NCI-H1417 (cell line): ENCODE measurements around the gene DAAM1.
A peak's percentile ranks its signal among the peaks of the same experiment; 100 is the strongest.

ENCODE experiments used
- DNase-seq, 3 experiments: peaks; one replicate each; lab custom pipeline; 2025; lab: John Stamatoyannopoulos, UW

DAAM1 gene

DNA sequence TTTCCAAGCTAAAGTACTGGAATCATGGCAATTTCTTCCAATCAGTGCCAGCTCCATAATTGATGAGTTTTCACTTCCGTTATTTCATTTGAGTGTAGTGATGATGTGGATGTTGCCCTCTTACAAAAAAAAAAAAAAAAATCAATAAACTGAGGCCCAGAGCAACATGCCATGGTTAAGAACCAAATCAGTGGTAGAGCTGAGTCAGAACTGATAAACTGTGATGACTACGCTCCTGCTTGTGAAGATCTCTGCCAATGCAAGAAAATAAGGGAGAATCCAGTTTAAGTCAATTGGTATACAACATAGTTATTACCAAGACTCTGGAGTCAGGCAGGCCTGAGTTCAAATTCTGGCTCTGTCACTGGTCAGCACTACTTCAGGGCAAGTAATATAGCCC, 174.0 kb downstream of the DAAM1 start:
- no peak for DNase-seq

GRCh38 chr14:59363531-59364226, 175.2 kb downstream of the DAAM1 start:
- no peak for DNase-seq

DNA sequence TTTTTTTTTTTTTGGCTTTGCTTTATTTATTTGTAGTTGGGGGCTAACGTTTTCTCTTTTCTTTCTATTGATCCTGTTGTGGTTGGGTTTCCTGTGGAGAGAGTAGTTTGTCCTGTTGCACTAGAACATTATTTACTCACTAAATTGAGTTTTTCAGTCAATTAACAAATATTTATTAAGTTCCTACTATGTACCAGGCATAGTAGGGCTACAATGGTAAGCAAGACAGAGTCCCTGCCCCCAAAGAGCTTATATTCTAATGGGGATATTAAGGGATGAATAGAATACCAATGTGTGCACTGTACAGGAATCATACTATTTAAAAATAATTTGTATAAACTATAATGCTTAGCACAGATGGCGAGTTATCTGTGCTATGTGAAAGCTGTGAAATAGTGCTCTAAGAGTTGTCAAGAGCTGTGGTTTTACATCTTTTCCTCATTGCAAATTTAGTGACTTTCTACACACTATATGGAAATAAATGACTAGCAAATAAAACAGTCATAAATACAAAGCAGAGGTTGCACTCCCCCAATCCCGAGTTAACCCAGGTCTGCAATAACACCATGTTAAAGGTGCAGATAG, 181.8 kb downstream of the DAAM1 start:
- no peak for DNase-seq

DNA sequence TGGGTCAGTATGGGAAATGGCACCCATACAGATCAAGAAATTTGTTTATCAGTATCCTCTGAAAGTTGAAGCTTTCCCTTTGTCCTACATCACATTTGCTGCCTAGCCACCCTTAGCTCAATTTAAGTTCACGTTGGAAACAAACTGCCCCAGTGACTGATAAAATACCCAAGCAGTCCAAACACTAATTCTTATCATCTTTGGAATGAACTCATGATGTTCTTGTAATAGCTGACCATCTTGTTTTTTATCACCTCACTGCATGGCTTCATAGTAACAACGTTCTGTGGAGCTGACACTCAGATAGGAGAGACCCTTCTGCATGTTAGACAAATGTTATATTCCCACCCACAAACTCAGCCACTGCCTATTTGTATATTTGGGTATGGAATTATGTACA, 183.3 kb downstream of the DAAM1 start:
- no peak for DNase-seq

- DNase-seq, result peak in 1 of 3 experiments; percentile 7
Measured at GRCh38 chr14:59374048-59374447, 185.6 kb downstream of the DAAM1 start.

DNA sequence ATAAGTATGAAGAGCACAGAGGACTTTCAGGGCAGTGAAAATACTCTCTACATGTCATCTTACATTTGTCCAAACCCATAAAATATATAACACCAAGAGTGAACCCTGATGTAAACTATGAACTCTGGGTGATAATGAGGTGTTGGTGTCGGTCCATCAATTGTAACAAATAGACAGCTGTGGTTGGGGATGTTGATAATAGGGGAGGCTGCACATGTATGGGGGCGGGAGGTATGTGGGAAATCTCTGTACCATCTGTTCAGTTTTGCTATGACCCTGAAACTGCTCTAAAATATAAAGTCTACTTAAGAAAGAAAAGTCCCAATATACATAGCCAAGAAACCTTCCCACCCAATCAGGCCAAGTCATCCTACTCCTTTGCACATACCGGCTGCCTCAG, 188.2 kb downstream of the DAAM1 start:
- no peak for DNase-seq

GRCh38 chr14:59377491-59377890, 189.0 kb downstream of the DAAM1 start:
- no peak for DNase-seq

DNA sequence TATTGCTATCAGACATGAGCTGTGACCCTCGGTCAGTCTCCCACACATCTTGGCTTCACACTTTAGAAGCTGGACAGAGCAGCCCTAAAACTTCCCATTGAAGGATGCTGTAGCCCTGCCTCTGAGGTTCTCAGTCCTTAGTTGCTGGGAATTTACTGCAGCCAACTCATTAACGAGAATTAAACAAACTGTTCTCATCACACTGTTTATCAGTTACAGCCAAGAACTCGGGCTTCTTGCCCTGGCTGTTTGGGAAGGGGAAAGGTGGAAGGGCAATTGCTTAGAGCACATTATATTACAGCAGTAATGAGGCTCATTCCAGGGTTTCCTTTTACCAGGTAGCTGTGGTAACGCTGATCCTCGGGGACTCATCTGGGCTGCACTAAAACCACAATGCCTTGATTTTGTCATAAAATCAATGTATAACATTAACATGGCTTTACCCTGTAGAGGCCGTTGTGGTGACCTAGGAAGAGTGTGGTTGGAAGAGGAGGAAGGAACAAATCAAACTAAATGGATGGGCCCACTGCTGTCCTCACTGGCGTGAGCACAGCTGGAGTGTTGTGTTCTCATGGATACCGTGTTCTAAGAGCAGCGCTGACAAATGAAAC, 189.6 kb downstream of the DAAM1 start:
- peak; percentile 30 to 56 (median 52) for DNase-seq

- DNase-seq, result no peak
Measured at GRCh38 chr14:59389936-59390335, 201.5 kb downstream of the DAAM1 start.

DNA sequence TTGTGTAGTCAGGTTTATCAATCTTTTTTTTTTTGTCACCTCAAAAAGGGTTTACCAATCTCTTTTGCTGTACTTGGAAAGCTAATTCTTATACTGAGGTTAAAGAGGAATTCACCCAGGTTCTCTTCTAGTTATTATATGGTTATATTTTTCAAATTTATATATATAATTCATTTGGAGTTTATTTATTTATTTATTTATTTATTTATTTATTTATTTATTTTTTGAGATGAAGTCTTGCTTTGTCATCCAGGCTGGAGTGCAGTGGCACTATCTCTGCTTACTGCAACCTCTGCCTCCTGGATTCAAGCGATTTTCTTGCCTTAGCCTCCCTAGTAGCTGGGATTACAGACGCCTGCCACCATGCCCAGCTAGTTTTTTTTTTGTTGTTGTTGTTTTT, 202.9 kb downstream of the DAAM1 start:
- no peak for DNase-seq

GRCh38 chr14:59394268-59394667, 205.8 kb downstream of the DAAM1 start:
- no peak for DNase-seq

DNA sequence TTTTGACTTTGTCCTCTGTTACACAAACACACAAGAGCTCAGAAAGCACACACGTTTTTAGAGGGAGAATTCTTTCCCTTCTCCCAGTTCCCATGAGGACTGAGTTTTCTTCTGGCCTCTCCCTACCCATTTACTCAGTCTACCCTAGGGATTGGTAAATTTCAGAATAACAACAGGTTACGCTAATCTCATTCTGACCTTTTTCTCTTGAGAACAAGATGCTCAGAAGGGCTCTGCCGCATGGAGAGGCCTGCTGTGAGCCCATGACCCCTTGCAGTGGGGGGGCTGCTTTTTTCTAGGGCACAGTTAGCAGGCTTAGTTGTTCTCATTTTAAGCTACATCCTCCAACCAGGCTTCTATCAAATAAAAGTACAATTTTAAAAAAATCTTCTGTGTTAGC, 207.2 kb downstream of the DAAM1 start:
- DNase-seq, result no peak

- no peak for DNase-seq
Measured at GRCh38 chr14:59398841-59399240, 210.4 kb downstream of the DAAM1 start.

DNA sequence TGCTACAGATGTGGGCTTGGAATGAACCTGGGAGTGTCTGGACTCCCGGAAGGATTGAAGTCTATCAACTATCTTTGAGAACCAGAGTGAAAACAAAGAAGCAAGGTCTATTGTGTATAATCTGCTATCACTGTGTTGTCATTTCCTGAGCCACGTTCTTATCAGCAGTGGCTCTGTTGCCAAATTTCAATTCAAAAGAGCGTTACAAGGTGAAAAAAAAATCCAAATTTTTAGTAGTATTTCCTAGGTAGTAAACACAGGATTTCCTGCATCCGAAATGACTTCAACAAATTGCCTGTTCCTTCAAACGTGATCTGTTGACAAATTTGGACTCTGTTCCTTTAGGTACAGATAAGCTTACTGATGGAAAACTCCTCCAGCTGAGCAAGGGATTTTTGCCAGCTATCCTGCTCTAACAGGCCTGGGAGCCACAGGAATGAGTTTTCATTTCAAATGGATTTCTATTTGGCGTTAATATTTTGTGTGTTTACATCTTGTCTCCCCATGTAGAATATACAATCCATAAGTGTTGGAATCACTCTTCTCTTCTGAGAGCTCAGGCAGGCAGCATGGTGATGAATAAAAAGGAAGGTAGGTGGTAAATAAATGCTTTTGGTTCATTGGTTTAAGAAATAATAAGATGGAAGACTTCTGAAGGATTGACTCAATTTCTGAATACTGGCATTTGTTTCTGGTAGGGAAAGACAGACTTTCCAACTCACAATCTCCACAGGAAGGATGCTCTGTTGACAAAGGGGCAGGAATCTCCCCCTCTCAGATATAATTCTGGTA, 218.2 kb downstream of the DAAM1 start:
- no peak for DNase-seq

GRCh38 chr14:59407246-59408010, 219.0 kb downstream of the DAAM1 start:
- no peak for DNase-seq

DNA sequence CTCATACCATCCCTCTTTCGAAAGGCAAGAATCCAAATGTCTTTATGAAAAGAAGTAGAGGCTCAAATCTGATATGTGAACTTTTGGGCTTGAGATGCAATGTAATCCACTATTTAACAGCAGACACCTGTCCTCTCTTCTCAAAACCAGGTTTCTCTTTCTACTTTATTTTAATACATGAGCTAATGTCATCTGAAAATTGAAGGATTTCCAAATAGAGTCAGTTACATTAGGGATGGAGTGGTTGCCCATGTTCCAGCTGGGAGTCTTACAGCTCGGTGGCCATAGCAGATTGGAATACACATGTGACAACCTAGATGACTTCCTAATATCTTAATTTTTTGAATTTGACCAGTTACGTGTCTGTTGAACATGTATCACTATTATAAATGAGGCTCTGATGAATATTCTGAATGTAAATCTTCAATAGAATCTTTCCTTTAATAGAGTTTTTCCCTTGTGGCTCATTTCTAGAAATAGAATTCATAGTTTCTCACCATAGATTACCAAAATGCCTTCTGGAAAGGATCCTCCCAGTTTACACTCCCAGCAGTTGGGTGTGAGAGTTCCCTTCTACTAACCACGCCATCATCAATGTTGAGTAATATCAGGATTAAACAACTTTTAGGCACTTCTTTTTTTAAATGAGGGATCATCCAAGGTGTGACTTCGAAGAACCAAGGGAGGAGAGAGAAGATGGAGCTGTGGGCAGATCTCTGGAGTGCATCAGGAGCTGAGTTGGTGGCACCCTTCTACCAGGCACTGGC, 227.6 kb downstream of the DAAM1 start:
- DNase-seq, result no peak

- DNase-seq, result no peak
Measured at GRCh38 chr14:59417311-59417710, 228.8 kb downstream of the DAAM1 start.

GRCh38 chr14:59419303-59419702, 230.8 kb downstream of the DAAM1 start:
- no peak for DNase-seq
